Skeletal muscle tissue (tissue), 4 donors: ENCODE measurements around the gene PDIA2. TPM values are rescaled to one million over a fixed set of nuclear protein-coding genes. Genes with fewer than 3 reads are reported as not detected.
A peak's percentile ranks its signal among the peaks of the same experiment; 100 is the strongest.

ENCODE experiments used
- H3K27ac ChIP-seq: one replicate; pipeline ENCODE4 v1.7.0; 2013; ENCODE audit warnings: mild to moderate bottlenecking, low read depth, low read length, inconsistent platforms
- H3K27me3 ChIP-seq, 3 donors: one replicate each; pipeline ENCODE4 v1.7.0; 2013; ENCODE audit warnings: low read length in 3 of 3; ENCODE audit not compliant: control insufficient read depth in 3 of 3, insufficient read depth in 3 of 3
- H3K36me3 ChIP-seq, 3 donors: one replicate each; pipeline ENCODE4 v1.7.0; 2013; ENCODE audit warnings: low read length in 3 of 3; ENCODE audit not compliant: control insufficient read depth in 3 of 3, insufficient read depth in 3 of 3
- H3K4me1 ChIP-seq, 3 donors: one replicate each; pipeline ENCODE4 v1.7.0; 2013; ENCODE audit warnings: low read length in 3 of 3, mild to moderate bottlenecking in 3 of 3; ENCODE audit not compliant: control insufficient read depth in 3 of 3, insufficient read depth in 3 of 3
- H3K4me3 ChIP-seq, 3 donors: one replicate each; pipeline ENCODE4 v1.7.0; 2013; ENCODE audit warnings: low read length in 3 of 3
- H3K9ac ChIP-seq, 3 donors: one replicate each; pipeline ENCODE4 v1.7.0; 2013; ENCODE audit warnings: low read length in 3 of 3, mild to moderate bottlenecking in 3 of 3, moderate library complexity in 2 of 3, low read depth in 1 of 3
- H3K9me3 ChIP-seq, 3 donors: one replicate each; pipeline ENCODE4 v1.7.0; 2013; ENCODE audit warnings: low read length in 3 of 3; ENCODE audit not compliant: control insufficient read depth in 3 of 3
- total RNA-seq: library from RNA; depleted of rRNA; stranded (reverse); fragments of >200 nt; gene quantifications from one replicate; pipeline ENCODE4 v1.2.3, GENCODE V29; 2014
- donor health status: Osteomylitis.

The PDIA2 gene
- total RNA-seq, 1 donor from 2014 or later = under 0.01 TPM

DNA sequence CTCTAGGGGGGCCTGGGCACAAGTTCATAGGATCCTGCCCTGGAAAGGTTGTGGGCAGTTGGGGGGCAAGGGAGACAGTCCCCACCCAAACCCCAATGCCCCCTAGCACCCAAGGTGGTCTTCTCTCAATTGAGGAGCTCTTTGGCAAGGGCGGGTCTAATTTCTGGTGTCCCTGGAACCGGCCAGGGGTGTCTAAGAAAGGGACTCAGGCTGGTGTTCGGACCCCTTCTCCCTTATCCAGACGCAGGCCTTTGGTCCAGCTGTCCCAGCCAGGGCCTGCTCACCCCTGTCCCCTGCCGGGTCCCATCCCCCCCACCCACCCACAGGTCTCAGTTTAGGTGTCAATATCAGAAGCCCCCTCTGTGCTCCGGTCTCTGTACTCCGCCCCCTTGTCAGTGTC is 3.4 kb upstream of the PDIA2 start:
- H3K4me1 ChIP-seq = peaks cover 10 to 16% (median 11%) of the 10 kb centered on the region in 3 donors
- H3K36me3 ChIP-seq = no peaks in the 10 kb centered on the region
- peaks cover 18 to 31% (median 25%) of the 10 kb centered on the region in 3 donors for H3K27me3 ChIP-seq
- H3K9me3 ChIP-seq = no peaks in the 10 kb centered on the region
- H3K9ac ChIP-seq = no peak overlapping the region
- no peak overlapping the region for H3K4me3 ChIP-seq
- H3K27ac ChIP-seq = no peak overlapping the region

DNA sequence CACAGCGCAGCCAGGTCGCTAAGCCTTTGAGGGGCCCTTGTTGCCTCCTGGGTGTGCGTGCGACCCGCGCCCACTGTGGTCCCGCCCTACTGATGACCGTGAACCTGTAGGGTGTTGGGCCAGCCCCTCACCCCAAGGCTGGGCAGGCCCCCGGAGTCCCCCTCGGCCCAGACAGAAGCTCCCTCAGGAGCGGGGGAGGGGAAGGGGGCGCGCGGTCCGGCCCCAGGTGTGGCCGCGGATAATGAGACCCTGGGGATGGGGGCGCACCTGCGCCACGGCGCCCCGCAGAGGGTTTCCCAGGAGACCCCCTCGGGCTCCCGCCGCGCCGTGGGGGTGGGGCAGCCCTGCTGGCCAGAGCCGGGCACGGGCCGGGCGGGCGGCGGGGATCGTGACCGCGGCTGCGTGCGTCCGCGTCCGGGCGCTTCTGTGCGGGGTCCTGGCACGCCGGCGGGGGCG is 2.9 kb upstream of the PDIA2 start:
- Histone ChIP-seq H3K9me3 (no peaks in the 10 kb centered on the region), H3K27ac (no peak overlapping the region), H3K36me3 (no peaks in the 10 kb centered on the region), H3K4me3 (peak overlapping the region in 1 of 3 donors; percentile 13), H3K4me1 (peaks cover 8 to 14% (median 10%) of the 10 kb centered on the region in 3 donors), H3K9ac (peak overlapping the region in 1 of 3 donors; percentile 40), H3K27me3 (peaks cover 15 to 27% (median 21%) of the 10 kb centered on the region in 3 donors)

DNA sequence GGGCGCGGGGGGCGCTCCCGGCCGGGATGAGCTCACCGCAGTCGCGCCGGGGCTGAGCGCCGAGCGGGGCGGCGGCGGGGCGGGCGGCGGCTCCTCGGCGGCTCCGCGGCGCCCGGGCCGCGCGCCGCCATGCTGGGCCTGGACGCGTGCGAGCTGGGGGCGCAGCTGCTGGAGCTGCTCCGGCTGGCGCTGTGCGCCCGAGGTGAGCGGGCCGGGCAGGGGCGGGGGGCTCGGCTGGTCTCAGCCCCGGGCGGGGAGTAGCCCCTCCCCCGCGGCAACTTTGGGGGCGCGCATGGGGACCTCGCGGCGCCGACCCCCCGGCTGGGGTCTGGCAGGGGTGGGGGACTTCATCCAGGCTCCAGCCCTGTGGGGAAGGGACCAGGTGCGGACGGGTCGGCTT is 2.4 kb upstream of the PDIA2 start, which contains the start of gene ARHGDIG:
Gene ARHGDIG (plus strand): TSS at position 40 of the 400 bp plus-strand sequence. CDS start 90 bp downstream, at position 130.
- H3K36me3 ChIP-seq = no peaks in the 10 kb centered on the region
- peaks cover 13 to 23% (median 18%) of the 10 kb centered on the region in 3 donors for H3K27me3 ChIP-seq

DNA sequence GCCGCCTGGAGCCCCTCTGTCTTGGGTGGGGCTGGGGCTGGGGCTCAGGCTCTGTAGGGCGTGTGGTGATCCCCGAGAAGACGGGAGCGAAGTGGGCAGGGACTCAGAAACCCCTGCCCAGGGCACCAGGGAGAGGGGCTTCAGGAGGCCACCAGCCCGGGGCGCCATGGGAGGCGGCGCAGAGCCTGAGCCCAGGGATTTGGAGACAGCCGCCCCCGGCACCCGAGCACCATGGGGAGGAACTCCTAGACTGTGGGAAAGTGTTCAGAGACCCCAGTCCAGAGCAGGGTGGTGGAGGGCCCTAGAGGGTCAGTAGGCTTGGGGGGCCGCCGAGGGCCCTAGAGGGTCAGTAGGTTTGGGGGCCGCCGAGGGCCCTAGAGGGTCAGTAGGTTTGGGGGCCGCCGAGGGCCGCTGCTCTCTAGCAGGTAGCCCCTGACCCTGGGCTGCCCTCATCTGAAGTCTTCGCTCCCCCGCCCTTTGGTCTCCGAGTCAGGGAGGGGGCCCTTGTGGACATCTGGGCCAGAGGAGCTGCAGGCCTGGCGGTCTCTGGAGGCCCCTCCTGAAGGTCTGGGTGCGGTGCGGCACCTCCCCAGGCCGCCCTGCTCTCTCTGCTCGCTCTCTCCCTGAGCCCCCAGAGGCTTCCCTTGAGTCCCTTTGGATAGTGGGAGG is 1.8 kb upstream of the PDIA2 start:
- H3K4me3 ChIP-seq = no peak overlapping the region

More for the DNA sequence above, 2.4 kb upstream of the PDIA2 start, which contains the start of gene ARHGDIG:
- H3K4me1 ChIP-seq = peaks cover 5 to 12% (median 7%) of the 10 kb centered on the region in 3 donors
- no peak within 1 kb of the TSS for H3K27ac ChIP-seq
- H3K9ac ChIP-seq = peak within 1 kb of the TSS in 1 of 3 donors; percentile 50
- H3K4me3 ChIP-seq = peak within 1 kb of the TSS in 1 of 3 donors; percentile 13
- no peaks in the 10 kb centered on the region for H3K9me3 ChIP-seq

DNA sequence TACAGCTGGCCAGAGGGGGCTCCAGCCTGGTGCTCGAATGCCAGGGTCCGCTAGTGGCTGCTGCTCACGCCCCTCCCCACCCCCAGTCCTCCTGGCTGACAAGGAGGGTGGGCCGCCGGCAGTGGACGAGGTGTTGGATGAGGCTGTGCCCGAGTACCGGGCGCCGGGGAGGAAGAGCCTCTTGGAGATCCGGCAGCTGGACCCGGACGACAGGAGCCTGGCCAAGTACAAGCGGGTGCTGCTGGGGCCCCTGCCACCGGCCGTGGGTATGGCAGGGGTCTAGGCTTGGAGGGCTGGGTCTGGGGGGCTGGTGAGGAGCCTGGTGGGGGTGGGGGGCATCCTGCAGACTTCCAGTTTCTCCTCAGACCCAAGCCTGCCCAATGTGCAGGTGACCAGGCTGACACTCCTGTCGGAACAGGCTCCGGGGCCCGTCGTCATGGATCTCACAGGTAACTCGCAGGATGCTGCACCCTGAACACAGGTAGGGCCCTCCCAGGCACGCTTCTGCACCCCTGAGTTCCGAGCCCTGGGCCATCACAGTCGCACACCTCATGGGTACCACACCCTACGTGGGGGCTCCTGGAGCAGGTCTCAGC is 1.2 kb upstream of the PDIA2 start:
- no peak overlapping the region for H3K4me3 ChIP-seq
- H3K9ac ChIP-seq = no peak overlapping the region
- peaks cover 0 to 10% (median 4%) of the 10 kb centered on the region in 3 donors for H3K4me1 ChIP-seq

More for the DNA sequence above, 1.8 kb upstream of the PDIA2 start:
- Histone ChIP-seq H3K36me3 (no peaks in the 10 kb centered on the region), H3K4me1 (peaks cover 5 to 12% (median 7%) of the 10 kb centered on the region in 3 donors), H3K9me3 (no peaks in the 10 kb centered on the region), H3K9ac (peak overlapping the region in 1 of 3 donors; percentile 50), H3K27me3 (peaks cover 13 to 23% (median 16%) of the 10 kb centered on the region in 3 donors), H3K27ac (no peak overlapping the region)

DNA sequence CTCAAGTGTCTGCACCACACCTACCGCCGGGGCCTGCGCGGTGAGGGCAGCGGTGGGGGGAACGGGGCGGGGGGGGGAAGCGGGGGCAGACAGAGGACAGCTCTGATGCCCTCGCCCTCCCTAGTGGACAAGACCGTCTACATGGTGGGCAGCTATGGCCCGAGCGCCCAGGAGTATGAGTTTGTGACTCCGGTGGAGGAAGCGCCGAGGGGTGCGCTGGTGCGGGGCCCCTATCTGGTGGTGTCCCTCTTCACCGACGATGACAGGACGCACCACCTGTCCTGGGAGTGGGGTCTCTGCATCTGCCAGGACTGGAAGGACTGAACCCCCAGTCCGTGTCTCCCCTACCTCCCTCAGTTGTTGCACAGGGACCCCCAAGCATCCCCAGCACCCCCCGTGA is 473 bp upstream of the PDIA2 start:
- H3K27ac ChIP-seq = no peak overlapping the region
- peaks cover 0 to 2% (median 0%) of the 10 kb centered on the region in 3 donors for H3K36me3 ChIP-seq
- peaks cover 8 to 17% (median 12%) of the 10 kb centered on the region in 3 donors for H3K27me3 ChIP-seq
- H3K4me3 ChIP-seq = no peak overlapping the region
- no peak overlapping the region for H3K9ac ChIP-seq
- peaks cover 0 to 10% (median 4%) of the 10 kb centered on the region in 3 donors for H3K4me1 ChIP-seq
- H3K9me3 ChIP-seq = no peaks in the 10 kb centered on the region

More for the DNA sequence above, 1.2 kb upstream of the PDIA2 start:
- peaks cover 8 to 17% (median 12%) of the 10 kb centered on the region in 3 donors for H3K27me3 ChIP-seq
- H3K9me3 ChIP-seq = no peaks in the 10 kb centered on the region
- no peaks in the 10 kb centered on the region for H3K36me3 ChIP-seq
- no peak overlapping the region for H3K27ac ChIP-seq

DNA sequence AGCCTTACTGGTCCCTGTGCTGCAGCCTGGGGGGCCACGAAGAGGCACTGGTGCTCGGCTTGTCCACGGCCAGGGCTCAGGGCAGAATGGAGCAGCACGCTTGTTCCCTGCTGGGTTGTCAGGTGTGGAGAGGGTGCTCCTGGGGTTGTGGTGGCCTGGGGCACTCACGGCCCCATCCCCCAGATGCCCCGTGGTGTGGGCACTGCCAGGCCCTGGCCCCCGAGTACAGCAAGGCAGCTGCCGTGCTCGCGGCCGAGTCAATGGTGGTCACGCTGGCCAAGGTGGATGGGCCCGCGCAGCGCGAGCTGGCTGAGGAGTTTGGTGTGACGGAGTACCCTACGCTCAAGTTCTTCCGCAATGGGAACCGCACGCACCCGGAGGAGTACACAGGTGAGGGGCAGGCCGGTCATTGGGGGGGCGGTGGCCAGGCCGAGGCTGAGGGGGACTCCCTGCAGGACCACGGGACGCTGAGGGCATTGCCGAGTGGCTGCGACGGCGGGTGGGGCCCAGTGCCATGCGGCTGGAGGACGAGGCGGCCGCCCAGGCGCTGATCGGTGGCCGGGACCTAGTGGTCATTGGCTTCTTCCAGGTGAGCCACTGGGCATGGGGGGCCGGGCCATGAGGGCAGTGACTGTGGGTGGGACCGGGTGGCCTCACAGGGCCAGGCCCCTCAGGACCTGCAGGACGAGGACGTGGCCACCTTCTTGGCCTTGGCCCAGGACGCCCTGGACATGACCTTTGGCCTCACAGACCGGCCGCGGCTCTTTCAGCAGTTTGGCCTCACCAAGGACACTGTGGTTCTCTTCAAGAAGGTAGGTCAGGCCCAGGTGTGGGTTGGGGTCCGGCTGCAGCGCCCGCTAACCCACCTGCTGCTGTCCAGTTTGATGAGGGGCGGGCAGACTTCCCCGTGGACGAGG is 1.5 kb downstream of the PDIA2 start:
- peaks cover 0 to 7% (median 4%) of the 10 kb centered on the region in 3 donors for H3K4me1 ChIP-seq
- H3K36me3 ChIP-seq = peaks cover 10 to 15% (median 11%) of the 10 kb centered on the region in 3 donors
- no peaks in the 10 kb centered on the region for H3K9me3 ChIP-seq
- H3K9ac ChIP-seq = no peak overlapping the region
- peaks cover 7 to 14% (median 8%) of the 10 kb centered on the region in 3 donors for H3K27me3 ChIP-seq
- H3K4me3 ChIP-seq = no peak overlapping the region
- H3K27ac ChIP-seq = no peak overlapping the region

DNA sequence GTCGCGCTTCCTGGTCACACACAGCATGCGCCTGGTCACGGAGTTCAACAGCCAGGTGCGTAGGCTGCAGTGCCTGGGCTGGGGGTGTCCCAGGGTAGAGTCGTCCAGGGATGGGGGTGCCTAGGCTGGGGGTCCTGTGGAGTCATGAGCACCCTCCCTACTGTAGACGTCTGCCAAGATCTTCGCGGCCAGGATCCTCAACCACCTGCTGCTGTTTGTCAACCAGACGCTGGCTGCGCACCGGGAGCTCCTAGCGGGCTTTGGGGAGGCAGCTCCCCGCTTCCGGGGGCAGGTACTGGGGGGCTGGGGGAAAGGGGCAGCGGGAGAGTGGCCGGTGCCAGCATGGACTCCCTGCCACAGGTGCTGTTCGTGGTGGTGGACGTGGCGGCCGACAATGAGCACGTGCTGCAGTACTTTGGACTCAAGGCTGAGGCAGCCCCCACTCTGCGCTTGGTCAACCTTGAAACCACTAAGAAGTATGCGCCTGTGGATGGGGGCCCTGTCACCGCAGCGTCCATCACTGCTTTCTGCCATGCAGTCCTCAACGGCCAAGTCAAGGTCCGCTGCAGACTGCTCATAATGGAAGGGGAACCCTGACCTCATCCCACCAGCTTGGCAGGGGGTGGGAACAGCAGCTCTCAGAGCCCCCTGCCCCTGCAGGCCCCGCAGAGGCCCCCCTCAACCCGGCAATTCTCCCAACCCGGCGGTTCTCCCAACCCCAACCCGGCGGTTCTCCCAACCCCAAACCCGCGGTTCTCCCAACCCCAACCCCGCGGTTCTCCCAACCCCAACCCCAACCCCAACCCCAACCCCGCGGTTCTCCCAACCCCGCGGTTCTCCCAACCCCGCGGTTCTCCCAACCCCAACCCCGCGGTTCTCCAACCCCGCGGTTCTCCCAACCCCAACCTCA is 2.4 kb downstream of the PDIA2 start:
- Histone ChIP-seq H3K9me3 (no peaks in the 10 kb centered on the region), H3K27me3 (peaks cover 7 to 9% (median 8%) of the 10 kb centered on the region in 3 donors), H3K4me3 (no peak overlapping the region), H3K27ac (no peak overlapping the region), H3K36me3 (peaks cover 14 to 15% (median 14%) of the 10 kb centered on the region in 3 donors), H3K4me1 (peaks cover 0 to 4% (median 0%) of the 10 kb centered on the region in 3 donors), H3K9ac (no peak overlapping the region)
